OCI-LY7 (cell line): ENCODE measurements around the gene TBC1D30.

Experiments
- EZH2phosphoT487 ChIP-seq: fragments of 200-600 bp; sonication (generic); IDR thresholded peaks from 2 replicates; pipeline ENCODE4 v1.6.1; 2018; ENCODE audit warnings: low read depth, borderline replicate concordance, mild to moderate bottlenecking, mixed run types, antibody characterized with exemption, low read length, moderate library complexity, mixed read lengths
- TF ChIP-seq, protein P1 (sequence below): fragments of 200-600 bp; sonication (generic); conservative IDR thresholded peaks from 2 replicates; pipeline ENCODE4 v1.5.1; 2014; ENCODE audit warnings: mild to moderate bottlenecking, antibody characterized with exemption, low read length, moderate library complexity, mixed read lengths

DNA sequence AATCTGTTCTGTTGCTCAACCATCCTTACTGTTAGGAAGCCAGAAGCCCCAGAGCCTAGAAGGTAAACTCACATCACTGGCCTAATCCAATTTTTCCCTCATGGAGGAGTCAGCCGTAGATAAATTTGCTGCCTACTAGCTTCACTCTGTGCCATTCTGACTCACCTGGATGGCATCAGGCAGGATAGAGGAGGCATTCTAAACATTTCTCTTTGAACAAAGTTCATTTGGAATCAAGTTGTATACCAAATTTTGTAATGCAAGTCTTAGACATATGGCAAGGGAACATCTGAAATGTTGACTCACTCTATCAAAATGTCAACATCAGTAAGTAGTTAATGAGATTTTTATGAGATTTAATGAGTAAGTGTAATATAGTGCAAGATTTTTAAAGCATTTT, 13.6 kb upstream of the TBC1D30 start:
- TF ChIP-seq, protein P1, sequence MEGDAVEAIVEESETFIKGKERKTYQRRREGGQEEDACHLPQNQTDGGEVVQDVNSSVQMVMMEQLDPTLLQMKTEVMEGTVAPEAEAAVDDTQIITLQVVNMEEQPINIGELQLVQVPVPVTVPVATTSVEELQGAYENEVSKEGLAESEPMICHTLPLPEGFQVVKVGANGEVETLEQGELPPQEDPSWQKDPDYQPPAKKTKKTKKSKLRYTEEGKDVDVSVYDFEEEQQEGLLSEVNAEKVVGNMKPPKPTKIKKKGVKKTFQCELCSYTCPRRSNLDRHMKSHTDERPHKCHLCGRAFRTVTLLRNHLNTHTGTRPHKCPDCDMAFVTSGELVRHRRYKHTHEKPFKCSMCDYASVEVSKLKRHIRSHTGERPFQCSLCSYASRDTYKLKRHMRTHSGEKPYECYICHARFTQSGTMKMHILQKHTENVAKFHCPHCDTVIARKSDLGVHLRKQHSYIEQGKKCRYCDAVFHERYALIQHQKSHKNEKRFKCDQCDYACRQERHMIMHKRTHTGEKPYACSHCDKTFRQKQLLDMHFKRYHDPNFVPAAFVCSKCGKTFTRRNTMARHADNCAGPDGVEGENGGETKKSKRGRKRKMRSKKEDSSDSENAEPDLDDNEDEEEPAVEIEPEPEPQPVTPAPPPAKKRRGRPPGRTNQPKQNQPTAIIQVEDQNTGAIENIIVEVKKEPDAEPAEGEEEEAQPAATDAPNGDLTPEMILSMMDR = no peak
- TF ChIP-seq EZH2phosphoT487 = no peak
